Smooth muscle cell (in vitro differentiated cells): Measurements from ENCODE around the gene DOCK2. TPM values are rescaled to one million over a fixed set of nuclear protein-coding genes. Genes with fewer than 3 reads are reported as not detected.

Source experiments
- DNase-seq: peaks from one replicate; lab custom pipeline; 2025; ENCODE audit not compliant: unreplicated experiment; lab: John Stamatoyannopoulos, UW
- H2AFZ ChIP-seq: fragments of 200-600 bp; sonication (generic); 2 replicates; pipeline ENCODE4 v1.6.0; 2016; ENCODE audit warnings: antibody characterized with exemption, low read depth, mild to moderate bottlenecking
- H3F3A ChIP-seq: fragments of 200-600 bp; sonication (generic); 2 replicates; pipeline ENCODE4 v1.6.0; 2017; ENCODE audit warnings: antibody characterized with exemption, low read depth
- H3K27ac ChIP-seq: fragments of 200-600 bp; sonication (generic); 2 replicates; pipeline ENCODE4 v1.5.1; 2016; ENCODE audit warnings: low read depth, mild to moderate bottlenecking
- H3K27me3 ChIP-seq: fragments of 200-600 bp; sonication (generic); 2 replicates; pipeline ENCODE4 v1.6.1; 2016; ENCODE audit warnings: low read depth, mild to moderate bottlenecking
- H3K36me3 ChIP-seq: fragments of 200-600 bp; sonication (generic); 2 replicates; pipeline ENCODE4 v1.5.1; 2016; ENCODE audit warnings: low read depth
- H3K4me1 ChIP-seq: fragments of 200-600 bp; sonication (generic); 2 replicates; pipeline ENCODE4 v1.5.1; 2016; ENCODE audit warnings: low read depth
- H3K4me2 ChIP-seq: fragments of 200-600 bp; sonication (generic); 2 replicates; pipeline ENCODE4 v1.6.0; 2016; ENCODE audit warnings: mild to moderate bottlenecking
- H3K4me3 ChIP-seq: fragments of 200-600 bp; sonication (generic); 2 replicates; pipeline ENCODE4 v1.5.1; 2016; ENCODE audit warnings: mild to moderate bottlenecking
- H3K79me2 ChIP-seq: fragments of 200-600 bp; sonication (generic); 2 replicates; pipeline ENCODE4 v1.6.0; 2016; ENCODE audit warnings: low read depth, mild to moderate bottlenecking
- H3K9ac ChIP-seq: fragments of 200-600 bp; sonication (generic); 2 replicates; pipeline ENCODE4 v1.6.0; 2016; ENCODE audit warnings: low read depth
- H3K9me3 ChIP-seq: fragments of 200-600 bp; sonication (generic); replicated peaks from 2 replicates; pipeline ENCODE4 v1.5.1; 2016; ENCODE audit warnings: low read depth
- H4K20me1 ChIP-seq: fragments of 200-600 bp; sonication (generic); 2 replicates; pipeline ENCODE4 v1.6.0; 2016; ENCODE audit warnings: low read depth
- WGBS: methylation state at CpG from one replicate; pipeline ENCODE4 v1.1.7; 2016; ENCODE audit warnings: low lambda C conversion rate; 5-methylcytosine and 5-hydroxymethylcytosine counted together
- polyA plus RNA-seq: library from polyadenylated mRNA; unstranded; fragments of >200 nt; fragmentation: Nextera tagmentation; extraction: Ambion mirVana; gene quantifications from 2 replicates; pipeline ENCODE4 v1.2.1, GENCODE V29; 2016
- total RNA-seq: library from RNA; depleted of rRNA; stranded (reverse); fragments of >200 nt; gene quantifications from 2 replicates; pipeline ENCODE4 v1.2.3, GENCODE V29; 2014
- TF ChIP-seq, protein P1 (sequence below): fragments of 200-600 bp; sonication (generic); IDR thresholded peaks from 2 replicates; pipeline ENCODE4 v1.5.1; 2017; ENCODE audit warnings: borderline replicate concordance, mild to moderate bottlenecking, antibody characterized with exemption; ENCODE audit not compliant: insufficient read depth, poor library complexity, severe bottlenecking

The DOCK2 gene
- total and polyA plus RNA-seq, 2 experiments from 2014 or later: 0.73 to 3.0 TPM

- WGBS: 78% methylated on average over 5 of the region's 5 CpGs
Measured at GRCh38 chr5:169700611-169701010, 63.5 kb downstream of the DOCK2 start.

GRCh38 chr5:169701910-169702451 lies 64.9 kb downstream of the DOCK2 start:
- Histone ChIP-seq H3K4me2 (no peak overlapping the region), H3K27ac (no peak overlapping the region), H2AFZ (no peak overlapping the region), H3F3A (peaks cover 7% of the 10 kb centered on the region), H3K9ac (no peak overlapping the region), H3K4me3 (no peak overlapping the region), H3K27me3 (no peaks in the 10 kb centered on the region), H4K20me1 (no peaks in the 10 kb centered on the region), H3K36me3 (no peaks in the 10 kb centered on the region), H3K79me2 (no peaks in the 10 kb centered on the region), H3K9me3 (no peaks in the 10 kb centered on the region), H3K4me1 (peaks cover 16% of the 10 kb centered on the region)
- WGBS: 56% methylated on average over 8 of the region's 8 CpGs
- TF ChIP-seq, protein P1, sequence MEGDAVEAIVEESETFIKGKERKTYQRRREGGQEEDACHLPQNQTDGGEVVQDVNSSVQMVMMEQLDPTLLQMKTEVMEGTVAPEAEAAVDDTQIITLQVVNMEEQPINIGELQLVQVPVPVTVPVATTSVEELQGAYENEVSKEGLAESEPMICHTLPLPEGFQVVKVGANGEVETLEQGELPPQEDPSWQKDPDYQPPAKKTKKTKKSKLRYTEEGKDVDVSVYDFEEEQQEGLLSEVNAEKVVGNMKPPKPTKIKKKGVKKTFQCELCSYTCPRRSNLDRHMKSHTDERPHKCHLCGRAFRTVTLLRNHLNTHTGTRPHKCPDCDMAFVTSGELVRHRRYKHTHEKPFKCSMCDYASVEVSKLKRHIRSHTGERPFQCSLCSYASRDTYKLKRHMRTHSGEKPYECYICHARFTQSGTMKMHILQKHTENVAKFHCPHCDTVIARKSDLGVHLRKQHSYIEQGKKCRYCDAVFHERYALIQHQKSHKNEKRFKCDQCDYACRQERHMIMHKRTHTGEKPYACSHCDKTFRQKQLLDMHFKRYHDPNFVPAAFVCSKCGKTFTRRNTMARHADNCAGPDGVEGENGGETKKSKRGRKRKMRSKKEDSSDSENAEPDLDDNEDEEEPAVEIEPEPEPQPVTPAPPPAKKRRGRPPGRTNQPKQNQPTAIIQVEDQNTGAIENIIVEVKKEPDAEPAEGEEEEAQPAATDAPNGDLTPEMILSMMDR: peak; percentile 43
- DNase-seq: no peak

More at GRCh38 chr5:169700611-169701010, 63.5 kb downstream of the DOCK2 start:
- TF ChIP-seq, protein P1: no peak
- Histone ChIP-seq H3K4me1 (peaks cover 25% of the 10 kb centered on the region), H3F3A (peaks cover 7% of the 10 kb centered on the region), H4K20me1 (no peaks in the 10 kb centered on the region), H3K27me3 (no peaks in the 10 kb centered on the region), H3K4me3 (no peak overlapping the region), H2AFZ (no peak overlapping the region), H3K9ac (no peak overlapping the region), H3K27ac (no peak overlapping the region), H3K4me2 (no peak overlapping the region), H3K79me2 (no peaks in the 10 kb centered on the region), H3K36me3 (no peaks in the 10 kb centered on the region), H3K9me3 (no peaks in the 10 kb centered on the region)
- no peak for DNase-seq

- Histone ChIP-seq H3K4me1 (peaks cover 15% of the 10 kb centered on the region), H3K4me3 (no peak overlapping the region), H4K20me1 (no peaks in the 10 kb centered on the region), H3K9ac (no peak overlapping the region), H3F3A (peaks cover 7% of the 10 kb centered on the region), H3K4me2 (no peak overlapping the region), H3K36me3 (no peaks in the 10 kb centered on the region), H2AFZ (no peak overlapping the region), H3K79me2 (no peaks in the 10 kb centered on the region), H3K9me3 (no peaks in the 10 kb centered on the region), H3K27ac (peak overlapping the region; percentile 56), H3K27me3 (no peaks in the 10 kb centered on the region)
- TF ChIP-seq, protein P1: no peak
- 69% methylated on average over 7 of the region's 7 CpGs for WGBS
- DNase-seq: no peak
Measured at GRCh38 chr5:169702693-169703481, 65.8 kb downstream of the DOCK2 start.
